Neural progenitor cell (in vitro differentiated cells): ENCODE data around the gene MTHFSD.

Source experiments
- EZH2 ChIP-seq: fragments of 200-600 bp; sonication (generic); IDR thresholded peaks from 2 replicates; pipeline ENCODE4 v1.6.1; 2017; ENCODE audit warnings: antibody characterized with exemption, mild to moderate bottlenecking, moderate library complexity
- EZH2phosphoT487 ChIP-seq: fragments of 200-600 bp; sonication (generic); IDR thresholded peaks from 2 replicates; pipeline ENCODE4 v1.6.1; 2017; ENCODE audit warnings: antibody characterized with exemption
- TF ChIP-seq, protein P1 (sequence below): fragments of 200-600 bp; sonication (generic); IDR thresholded peaks from 2 replicates; pipeline ENCODE4 v1.5.1; 2017; ENCODE audit warnings: antibody characterized with exemption, mild to moderate bottlenecking

DNA sequence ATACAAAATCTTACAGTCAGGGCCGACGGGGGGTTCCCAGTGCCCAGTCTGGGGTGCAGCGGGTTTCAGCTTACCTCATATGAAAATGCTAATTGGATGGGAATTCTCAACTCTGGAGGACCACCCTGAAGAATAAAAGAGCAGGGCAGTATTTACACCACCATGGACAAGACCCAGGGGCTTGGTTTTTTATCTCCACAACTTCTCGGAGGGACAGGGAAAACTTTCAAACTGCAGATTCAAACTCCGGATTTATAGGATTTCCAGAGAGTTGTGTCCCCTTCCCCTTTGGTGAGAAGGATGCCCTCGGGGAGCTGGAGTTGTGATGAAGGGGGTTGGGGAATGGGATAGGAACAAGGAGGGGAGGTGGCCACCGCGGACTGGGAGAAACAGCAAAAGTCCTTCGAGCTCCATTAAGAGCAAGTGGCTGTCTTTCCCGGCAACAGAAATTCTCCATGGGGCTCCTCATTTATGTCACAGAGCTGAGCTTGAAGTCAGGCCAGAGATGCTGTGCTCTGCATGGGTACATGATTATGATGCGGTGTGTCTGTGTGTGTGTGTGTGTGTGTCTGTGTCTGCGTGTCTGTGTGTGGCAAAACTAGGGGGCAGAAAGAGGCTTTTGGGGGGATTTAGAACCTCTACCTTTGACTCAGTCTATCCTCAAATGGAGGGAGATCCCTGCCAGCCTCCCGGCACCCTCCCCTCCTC, 39.0 kb upstream of the MTHFSD start:
- TF ChIP-seq, protein P1, sequence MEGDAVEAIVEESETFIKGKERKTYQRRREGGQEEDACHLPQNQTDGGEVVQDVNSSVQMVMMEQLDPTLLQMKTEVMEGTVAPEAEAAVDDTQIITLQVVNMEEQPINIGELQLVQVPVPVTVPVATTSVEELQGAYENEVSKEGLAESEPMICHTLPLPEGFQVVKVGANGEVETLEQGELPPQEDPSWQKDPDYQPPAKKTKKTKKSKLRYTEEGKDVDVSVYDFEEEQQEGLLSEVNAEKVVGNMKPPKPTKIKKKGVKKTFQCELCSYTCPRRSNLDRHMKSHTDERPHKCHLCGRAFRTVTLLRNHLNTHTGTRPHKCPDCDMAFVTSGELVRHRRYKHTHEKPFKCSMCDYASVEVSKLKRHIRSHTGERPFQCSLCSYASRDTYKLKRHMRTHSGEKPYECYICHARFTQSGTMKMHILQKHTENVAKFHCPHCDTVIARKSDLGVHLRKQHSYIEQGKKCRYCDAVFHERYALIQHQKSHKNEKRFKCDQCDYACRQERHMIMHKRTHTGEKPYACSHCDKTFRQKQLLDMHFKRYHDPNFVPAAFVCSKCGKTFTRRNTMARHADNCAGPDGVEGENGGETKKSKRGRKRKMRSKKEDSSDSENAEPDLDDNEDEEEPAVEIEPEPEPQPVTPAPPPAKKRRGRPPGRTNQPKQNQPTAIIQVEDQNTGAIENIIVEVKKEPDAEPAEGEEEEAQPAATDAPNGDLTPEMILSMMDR: no peak
- TF ChIP-seq EZH2phosphoT487 (no peak), EZH2 (no peak)
